GM12878 (cell line): Measurements from ENCODE around the gene SLC35G4. TPM values are rescaled to one million over a fixed set of nuclear protein-coding genes. Genes with fewer than 3 reads are reported as not detected.
A peak's percentile ranks its signal among the peaks of the same experiment; 100 is the strongest.

Experiments used
- ATAC-seq: fragments of 200-7000 bp; cut with Tn5 transposase; 3 replicates; pipeline ENCODE4 v1.9.1; 2020; ENCODE audit warnings: mild to moderate bottlenecking, moderate library complexity
- BruUV-seq: library from RNA; stranded (reverse); fragments of 400-500 nt; replicated peaks from 2 replicates; lab custom pipeline; 2021; lab: Mats Ljungman, UMichigan
- CTCF ChIA-PET: fragments of 300-600 bp; sonication (Branson Sonifier 250); formaldehyde crosslinking; extraction: SDS; loops from one replicate; lab custom pipeline; 2021; ENCODE audit warnings: inconsistent platforms; lab: Yijun Ruan, JAX
- POLR2A ChIA-PET: fragments of 350-600 bp; formaldehyde crosslinking; extraction: SDS; loops from one replicate; lab custom pipeline; 2021; ENCODE audit warnings: inconsistent platforms; lab: Charles Lee
- RAD21 ChIA-PET: fragments of 300-600 bp; sonication (Branson Sonifier 250); formaldehyde crosslinking; loops from one replicate; lab custom pipeline; 2023; ENCODE audit warnings: antibody characterized with exemption; ENCODE audit not compliant: unreplicated experiment; lab: Charles Lee
- SMC1A ChIA-PET: fragments of 300-600 bp; sonication (Branson Sonifier 250); formaldehyde crosslinking; loops from one replicate; lab custom pipeline; 2023; ENCODE audit not compliant: unreplicated experiment, uncharacterized antibody; lab: Charles Lee
- DNase-seq: peaks from one replicate; pipeline ENCODE4 v3.0.0-alpha.2; 2011; ENCODE audit warnings: low read depth, low spot score
- FAIRE-seq: peaks from 3 replicates; lab custom pipeline; 2011; peaks lifted over from hg19 to GRCh38; lab: Jason Lieb, UNC
- H2AFZ ChIP-seq: 2 replicates; pipeline ENCODE4 v1.6.0; 2011; ENCODE audit warnings: low read depth, low read length, control low read depth; ENCODE audit not compliant: control insufficient read depth
- H3K27ac ChIP-seq: 2 replicates; pipeline ENCODE4 v1.5.1; 2011; ENCODE audit warnings: control low read depth; ENCODE audit not compliant: control insufficient read depth, insufficient read depth
- H3K27me3 ChIP-seq, 2 experiments: replicated peaks in 1 of 2; 2 replicates each; pipeline versions ENCODE4 v1.6.0 to v1.6.1; 2011; ENCODE audit warnings: low read length in 1 of 2; ENCODE audit not compliant: control insufficient read depth in 2 of 2, insufficient read depth in 2 of 2
- H3K36me3 ChIP-seq, 2 experiments: 2 replicates each; pipeline ENCODE4 v1.5.1; 2011; ENCODE audit warnings: low read length in 1 of 2; ENCODE audit not compliant: control insufficient read depth in 2 of 2, insufficient read depth in 2 of 2
- H3K4me1 ChIP-seq: 2 replicates; pipeline ENCODE4 v1.6.1; 2011; ENCODE audit warnings: mild to moderate bottlenecking, low read length, moderate library complexity, mixed read lengths; ENCODE audit not compliant: control insufficient read depth, insufficient read depth
- H3K4me2 ChIP-seq: 2 replicates; pipeline ENCODE4 v1.6.0; 2011; ENCODE audit warnings: control low read depth; ENCODE audit not compliant: control insufficient read depth, insufficient read depth
- H3K4me3 ChIP-seq: fragments of 200-600 bp; sonication (generic); 2 replicates; pipeline ENCODE4 v1.5.1; 2016
- H3K79me2 ChIP-seq: 2 replicates; pipeline ENCODE4 v1.6.0; 2011; ENCODE audit warnings: low read length; ENCODE audit not compliant: control insufficient read depth, insufficient read depth
- H3K9ac ChIP-seq: 2 replicates; pipeline ENCODE4 v1.8.0; 2011; ENCODE audit warnings: low read length, control low read depth, mixed read lengths; ENCODE audit not compliant: control insufficient read depth, insufficient read depth
- H3K9me3 ChIP-seq: replicated peaks from 3 replicates; pipeline ENCODE4 v1.5.1; 2011; ENCODE audit warnings: mild to moderate bottlenecking, low read length; ENCODE audit not compliant: control insufficient read depth, insufficient read depth
- H4K20me1 ChIP-seq: 2 replicates; pipeline ENCODE4 v1.6.0; 2011; ENCODE audit not compliant: control insufficient read depth, insufficient read depth
- HSF1 ChIP-seq: fragments of 150-350 bp; IDR thresholded peaks from 2 replicates; pipeline ENCODE4 v1.6.1; 2014; ENCODE audit warnings: mild to moderate bottlenecking, low read depth, low read length
- LARP7 ChIP-seq: fragments of 450-650 bp; IDR thresholded peaks from 2 replicates; pipeline ENCODE4 v1.6.1; 2017; ENCODE audit warnings: mild to moderate bottlenecking
- MEF2A ChIP-seq: IDR thresholded peaks from 2 replicates; pipeline ENCODE4 v1.6.1; 2011; ENCODE audit warnings: low read depth, mild to moderate bottlenecking, low read length, moderate library complexity; ENCODE audit not compliant: insufficient read depth
- MLLT1 ChIP-seq: fragments of 450-650 bp; IDR thresholded peaks from 2 replicates; pipeline ENCODE4 v1.6.1; 2016; ENCODE audit warnings: mild to moderate bottlenecking
- MYC ChIP-seq: IDR thresholded peaks from 2 replicates; pipeline ENCODE4 v1.6.1; 2011; ENCODE audit warnings: mild to moderate bottlenecking, low read length, moderate library complexity, inconsistent platforms; ENCODE audit not compliant: insufficient read depth, insufficient replicate concordance, insufficient read length, severe bottlenecking
- NFIC ChIP-seq: IDR thresholded peaks from 2 replicates; pipeline ENCODE4 v1.6.1; 2012; ENCODE audit warnings: low read depth, mild to moderate bottlenecking, inconsistent platforms, low read length, moderate library complexity
- POU2F2 ChIP-seq: IDR thresholded peaks from 3 replicates; pipeline ENCODE4 v1.6.1; 2011; ENCODE audit warnings: low read depth, mild to moderate bottlenecking, low read length, borderline replicate concordance
- SMAD5 ChIP-seq: IDR thresholded peaks from 2 replicates; pipeline ENCODE4 v1.6.1; 2016; ENCODE audit warnings: antibody characterized with exemption, low read depth
- ZBTB40 ChIP-seq: fragments of 450-650 bp; IDR thresholded peaks from 2 replicates; pipeline ENCODE4 v1.6.1; 2016; ENCODE audit warnings: mild to moderate bottlenecking, moderate library complexity, borderline replicate concordance
- WGBS: methylation state at CpG from one replicate; pipeline ENCODE4 v1.1.6; 2016; ENCODE audit warnings: low lambda C conversion rate; ENCODE audit not compliant: insufficient replicate concordance, insufficient coverage; ENCODE audit errors: missing lambda C conversion rate; 5-methylcytosine and 5-hydroxymethylcytosine counted together
- in situ Hi-C: fragments of 300-500 bp; cut with MboI; formaldehyde crosslinking; loops from 9 replicates; pipeline ENCODE4 v1.14.3; 2018; ENCODE audit warnings: mixed read lengths
- intact Hi-C: fragments of 100-400 bp; cut with micrococcal nuclease; formaldehyde crosslinking; loops from one replicate; pipeline ENCODE4 v1.14.2; 2022; ENCODE audit not compliant: unreplicated experiment
- polyA plus RNA-seq, 11 experiments: library from polyadenylated mRNA; depleted of rRNA in 4 of 11; unstranded in 6 of 11; stranded (reverse) in 5 of 11; fragments of >200 nt; fragmentation: Nextera tagmentation in 4 of 11; fragmentation: Illumina TruSeq in 1 of 11; extraction: Ambion mirVana in 4 of 11; extraction: Trizol in 1 of 11; gene quantifications; 1 replicate in 1 of 11; 2 replicates in 10 of 11; pipeline versions ENCODE4 v1.2.1 to v1.2.3, GENCODE V29; 2011 to 2016; ENCODE audit warnings: inconsistent platforms in 2 of 11, missing spikeins in 2 of 11, low read depth in 1 of 11
- total RNA-seq, 4 experiments: library from RNA; depleted of rRNA in 3 of 4; stranded (reverse); fragments of >200 nt in 3 of 4; fragmentation: Illumina TruSeq in 1 of 4; extraction: Trizol in 1 of 4; gene quantifications; 2 replicates each; pipeline versions ENCODE4 v1.2.1 to v1.2.3, GENCODE V29; 2013 to 2021

SLC35G4 gene
- total and polyA plus RNA-seq, 10 of the 15 experiments (the other 5 are each of a cell fraction or from before 2014, with no cell fraction given), result not detected

GRCh38 chr18:11581286-11581685, 28.1 kb upstream of the SLC35G4 start:
- H3K27me3 ChIP-seq, result no peaks in the 10 kb centered on the region
- CTCF ChIA-PET, result no interaction called here
- TF ChIP-seq MEF2A (no peak), POU2F2 (peak; percentile 17; the same call in 1 of the 3 replicates)
- TF ChIP-seq, all 136 proteins: peak for 1

GRCh38 chr18:11585596-11585995, 23.8 kb upstream of the SLC35G4 start:
- no peaks in the 10 kb centered on the region for H4K20me1 ChIP-seq
- H3K9ac ChIP-seq, result no peak overlapping the region
- no peak for DNase-seq
- H3K79me2 ChIP-seq, result no peaks in the 10 kb centered on the region
- 68% methylated on average over 7 of the region's 7 CpGs for WGBS
- in situ Hi-C loops, result no loop called here
- BruUV-seq, result no TSS peak
- no peaks in the 10 kb centered on the region for H3K4me1 ChIP-seq
- intact Hi-C loops, result no loop called here
- POLR2A ChIA-PET, result no interaction called here
- peaks cover 3 to 4% of the 10 kb centered on the region in 2 experiments; a peak in 3 of 4 replicates for H3K27me3 ChIP-seq
- ATAC-seq, result no peak
- SMC1A ChIA-PET, result no interaction called here
- no peak for FAIRE-seq
- H3K4me3 ChIP-seq, result no peak overlapping the region
- RAD21 ChIA-PET, result no interaction called here
- TF ChIP-seq SMAD5, result no peak
- TF ChIP-seq MLLT1, result no peak
- no peak for TF ChIP-seq ZBTB40
- no peak for TF ChIP-seq MYC
- TF ChIP-seq HSF1, result no peak
- TF ChIP-seq NFIC, result no peak
- TF ChIP-seq LARP7, result no peak
- H3K9me3 ChIP-seq, result no peaks in the 10 kb centered on the region
- no peak overlapping the region for H3K4me2 ChIP-seq
- H2AFZ ChIP-seq, result no peak overlapping the region
- CTCF ChIA-PET, result no interaction called here
- H3K27ac ChIP-seq, result no peak overlapping the region
- H3K36me3 ChIP-seq, result no peaks in the 10 kb centered on the region

More at GRCh38 chr18:11581286-11581685, 28.1 kb upstream of the SLC35G4 start:
- Histone ChIP-seq H3K79me2 (no peaks in the 10 kb centered on the region), H3K9me3 (no peaks in the 10 kb centered on the region), H4K20me1 (no peaks in the 10 kb centered on the region), H3K27ac (no peak overlapping the region), H2AFZ (no peak overlapping the region), H3K36me3 (no peaks in the 10 kb centered on the region), H3K4me1 (peaks cover 16% of the 10 kb centered on the region), H3K4me3 (no peak overlapping the region), H3K4me2 (no peak overlapping the region), H3K9ac (no peak overlapping the region)
- RAD21 ChIA-PET, result no interaction called here
- SMC1A ChIA-PET, result no interaction called here
- in situ Hi-C loops (no loop called here), intact Hi-C loops (no loop called here)
- ATAC-seq, result 0 out of 3 replicates have a peak, but pooled peaks have one; percentile 26
- no peak for DNase-seq
- 46% methylated on average over 2 of the region's 2 CpGs for WGBS
- BruUV-seq, result no TSS peak
- POLR2A ChIA-PET, result no interaction called here
- peak; percentile 59 for FAIRE-seq
